ENCODE results near the gene GCAT.

Gene GCAT

GRCh38 chr22:37848587-37849088, 40.9 kb downstream of the GCAT start:
- H3K9me3 ChIP-seq (ENCODE audit: severe bottlenecking) = no peaks in the 10 kb centered on the region
- no peak for TF ChIP-seq CTCF (IDR thresholded peaks at IDR 0.05; ENCODE audit: low read depth, low read length)
- H3K27ac ChIP-seq = peak overlapping the region; percentile 87
- peak overlapping the region; percentile 83 for H3K4me3 ChIP-seq (ENCODE audit: low read depth, low read length)
- peaks cover 33% of the 10 kb centered on the region for H3K36me3 ChIP-seq
- DNase-seq = no peak
- no peaks in the 10 kb centered on the region for H3K27me3 ChIP-seq (ENCODE audit: insufficient read depth, low read depth, severe bottlenecking)

GRCh38 chr22:37849089-37849751, 41.5 kb downstream of the GCAT start, which contains the start of gene EIF3L:
EIF3L (plus strand) TSS chr22:37849419; CDS start chr22:37849450, 31 bp downstream.
- DNase-seq = peak; percentile 88
- peaks cover 39% of the 10 kb centered on the region for H3K36me3 ChIP-seq
- peak within 1 kb of the TSS; percentile 83 for H3K4me3 ChIP-seq (ENCODE audit: low read depth, low read length)
- H3K27me3 ChIP-seq (ENCODE audit: insufficient read depth, low read depth, severe bottlenecking) = no peaks in the 10 kb centered on the region
- peak within 1 kb of the TSS; percentile 87 for H3K27ac ChIP-seq
- H3K9me3 ChIP-seq (ENCODE audit: severe bottlenecking) = no peaks in the 10 kb centered on the region
- TF ChIP-seq CTCF (IDR thresholded peaks at IDR 0.05; ENCODE audit: low read depth, low read length) = no peak

GRCh38 chr22:37850801-37851200, 43.1 kb downstream of the GCAT start:
- Histone ChIP-seq H3K4me3 (ENCODE audit: low read depth, low read length) (no peak overlapping the region), H3K27ac (no peak overlapping the region), H3K36me3 (peaks cover 54% of the 10 kb centered on the region), H3K9me3 (ENCODE audit: severe bottlenecking) (no peaks in the 10 kb centered on the region), H3K27me3 (ENCODE audit: insufficient read depth, low read depth, severe bottlenecking) (no peaks in the 10 kb centered on the region)
- DNase-seq = no peak
- TF ChIP-seq CTCF (IDR thresholded peaks at IDR 0.05; ENCODE audit: low read depth, low read length) = no peak

GRCh38 chr22:37852418-37852817, 44.7 kb downstream of the GCAT start:
- H3K27ac ChIP-seq = no peak overlapping the region
- no peak overlapping the region for H3K4me3 ChIP-seq (ENCODE audit: low read depth, low read length)
- peaks cover 69% of the 10 kb centered on the region for H3K36me3 ChIP-seq
- H3K9me3 ChIP-seq (ENCODE audit: severe bottlenecking) = no peaks in the 10 kb centered on the region
- no peak for DNase-seq
- no peak for TF ChIP-seq CTCF (IDR thresholded peaks at IDR 0.05; ENCODE audit: low read depth, low read length)
- H3K27me3 ChIP-seq (ENCODE audit: insufficient read depth, low read depth, severe bottlenecking) = no peaks in the 10 kb centered on the region

GRCh38 chr22:37854946-37855345, 47.2 kb downstream of the GCAT start:
- peaks cover 90% of the 10 kb centered on the region for H3K36me3 ChIP-seq
- no peak for TF ChIP-seq CTCF (IDR thresholded peaks at IDR 0.05; ENCODE audit: low read depth, low read length)
- no peak overlapping the region for H3K4me3 ChIP-seq (ENCODE audit: low read depth, low read length)
- no peaks in the 10 kb centered on the region for H3K27me3 ChIP-seq (ENCODE audit: insufficient read depth, low read depth, severe bottlenecking)
- DNase-seq = no peak
- H3K27ac ChIP-seq = no peak overlapping the region
- no peaks in the 10 kb centered on the region for H3K9me3 ChIP-seq (ENCODE audit: severe bottlenecking)

GRCh38 chr22:37855462-37855861, 47.7 kb downstream of the GCAT start:
- Histone ChIP-seq H3K9me3 (ENCODE audit: severe bottlenecking) (no peaks in the 10 kb centered on the region), H3K27ac (no peak overlapping the region), H3K4me3 (ENCODE audit: low read depth, low read length) (no peak overlapping the region), H3K27me3 (ENCODE audit: insufficient read depth, low read depth, severe bottlenecking) (no peaks in the 10 kb centered on the region), H3K36me3 (peaks cover 94% of the 10 kb centered on the region)
- no peak for DNase-seq
- no peak for TF ChIP-seq CTCF (IDR thresholded peaks at IDR 0.05; ENCODE audit: low read depth, low read length)

Measured in WERI-Rb-1 (cell line).